ENCODE results near the gene ELMOD3.
"Not testable (repeated sequence)": the region's sequence is repeated elsewhere in the genome, so short reads cannot be mapped to it uniquely, and the experiment has no call there.

Gene ELMOD3

GRCh38 chr2:85376291-85377065 is 21.9 kb downstream of the ELMOD3 start:
- no peak for DNase-seq (ENCODE audit: low read depth in 2 of 2)

GRCh38 chr2:85377083-85377482 is 22.5 kb downstream of the ELMOD3 start:
- DNase-seq (ENCODE audit: low read depth in 2 of 2) = no peak

DNA sequence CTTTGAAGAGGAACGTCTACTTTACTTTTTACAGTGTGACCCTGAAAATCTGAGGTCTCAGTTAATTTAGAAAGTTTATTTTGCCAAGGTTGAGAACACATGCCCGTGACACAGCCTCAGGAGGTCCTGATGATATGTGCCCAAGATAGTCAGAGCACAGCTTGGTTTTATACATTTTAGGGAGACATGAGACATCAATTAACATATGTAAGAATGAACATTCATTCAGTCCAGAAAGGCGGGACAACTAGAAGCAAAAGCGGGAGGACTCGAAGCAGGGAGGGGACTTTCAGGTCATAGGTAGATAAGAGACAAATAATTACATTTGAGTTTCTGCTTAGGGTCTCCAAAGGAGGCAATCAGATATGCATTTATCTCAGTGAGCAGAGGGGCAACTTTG is 23.7 kb downstream of the ELMOD3 start:
- no peak for DNase-seq (ENCODE audit: low read depth in 2 of 2)

- no peak for DNase-seq (ENCODE audit: low read depth in 2 of 2)
These were observed 25.5 kb downstream of the ELMOD3 start for GRCh38 chr2:85380048-85380447.

GRCh38 chr2:85383151-85383550 is 28.6 kb downstream of the ELMOD3 start:
- not testable (repeated sequence) for DNase-seq (ENCODE audit: low read depth in 2 of 2)

DNA sequence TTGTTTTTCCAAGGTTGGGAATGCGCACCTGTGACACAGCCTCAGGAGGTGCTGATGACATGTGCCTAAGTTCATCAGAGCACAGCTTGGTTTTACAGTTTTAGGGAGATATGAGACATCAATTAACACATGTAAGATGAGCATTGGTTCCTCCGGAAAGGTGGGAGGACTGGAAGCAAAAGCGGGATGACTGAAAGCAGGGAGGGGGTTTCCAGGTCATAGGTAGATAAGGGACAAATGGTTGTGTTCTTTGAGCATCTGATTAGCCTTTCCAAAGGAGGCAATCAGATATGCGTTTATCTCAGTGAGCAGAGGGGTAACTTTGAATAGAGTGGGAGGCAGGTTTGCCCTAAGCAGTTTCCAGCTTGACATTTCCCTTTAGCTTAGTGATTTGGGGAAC is 29.3 kb downstream of the ELMOD3 start:
- no peak for DNase-seq (ENCODE audit: low read depth in 2 of 2)

DNA sequence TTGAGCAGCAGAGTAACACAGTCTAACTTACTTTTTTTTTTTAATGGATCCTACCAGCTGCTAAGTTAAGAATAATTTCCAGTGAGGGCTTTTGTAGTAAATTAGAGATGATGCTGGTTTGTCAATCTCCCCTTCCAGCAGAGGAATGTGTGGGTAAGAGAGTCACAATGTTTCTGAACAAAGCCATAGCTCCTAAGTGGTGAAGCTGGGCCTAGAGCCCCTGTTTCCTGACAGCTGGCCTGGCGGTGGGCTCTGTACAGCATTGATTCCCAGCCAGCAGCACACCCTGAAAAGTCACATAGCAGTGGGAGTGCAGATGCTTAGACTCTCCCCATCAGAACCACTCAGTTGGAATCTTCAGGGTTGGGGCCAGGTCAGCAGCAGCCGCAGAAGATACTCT is 31.2 kb downstream of the ELMOD3 start:
- DNase-seq (ENCODE audit: low read depth in 2 of 2) = no peak

DNA sequence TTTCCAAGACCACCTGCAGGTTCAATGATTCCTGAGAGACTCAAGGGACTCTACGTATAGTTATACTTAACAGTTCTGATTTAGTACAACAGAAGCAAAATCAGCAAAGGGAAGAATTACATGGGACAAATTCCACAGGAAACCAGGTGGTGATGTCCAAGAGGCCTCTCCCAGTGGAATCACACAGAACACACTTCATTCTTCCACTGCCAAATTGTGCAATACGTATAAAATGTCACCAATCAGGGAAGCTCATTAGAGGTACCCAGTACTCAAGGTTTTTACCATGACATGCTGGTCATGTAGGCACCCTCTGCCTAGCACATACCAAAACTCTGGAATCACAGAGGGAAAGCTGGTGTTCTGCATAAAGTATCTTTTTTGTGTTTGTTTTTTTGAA is 33.2 kb downstream of the ELMOD3 start:
- no peak for DNase-seq (ENCODE audit: low read depth in 2 of 2)

DNA sequence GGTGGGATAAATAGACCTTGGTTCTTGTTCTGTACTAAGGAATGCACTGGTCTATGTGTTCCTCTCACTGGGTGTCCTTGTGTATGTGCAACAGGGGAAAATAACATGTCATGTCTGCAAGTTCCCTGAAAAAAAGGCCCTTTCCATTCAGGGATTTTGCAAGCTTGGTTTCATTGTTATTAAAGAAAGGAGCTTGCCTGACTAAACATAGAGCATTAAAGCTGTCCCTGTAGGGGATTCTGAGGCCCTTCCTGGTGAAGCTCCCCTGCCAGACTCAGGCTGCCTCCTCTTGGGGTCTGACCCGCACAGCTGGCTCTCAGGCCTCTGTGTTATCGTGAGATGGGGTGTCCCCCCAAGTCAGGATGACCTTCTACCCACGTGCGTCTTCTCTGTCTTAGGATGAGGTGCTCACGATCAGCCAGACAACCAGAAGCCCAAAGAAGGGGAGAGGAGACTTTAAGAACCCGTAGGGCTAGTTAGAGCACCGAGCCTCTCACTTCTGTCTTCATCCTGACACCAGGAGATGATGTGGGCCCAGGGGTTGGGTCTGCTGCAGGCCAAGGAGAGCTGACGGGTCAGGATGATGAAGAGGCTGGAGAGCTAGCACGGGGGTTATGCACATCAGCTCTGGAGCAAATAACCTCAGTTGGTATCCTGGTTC is 34.4 kb downstream of the ELMOD3 start:
- DNase-seq (ENCODE audit: low read depth in 2 of 2) = no peak

DNA sequence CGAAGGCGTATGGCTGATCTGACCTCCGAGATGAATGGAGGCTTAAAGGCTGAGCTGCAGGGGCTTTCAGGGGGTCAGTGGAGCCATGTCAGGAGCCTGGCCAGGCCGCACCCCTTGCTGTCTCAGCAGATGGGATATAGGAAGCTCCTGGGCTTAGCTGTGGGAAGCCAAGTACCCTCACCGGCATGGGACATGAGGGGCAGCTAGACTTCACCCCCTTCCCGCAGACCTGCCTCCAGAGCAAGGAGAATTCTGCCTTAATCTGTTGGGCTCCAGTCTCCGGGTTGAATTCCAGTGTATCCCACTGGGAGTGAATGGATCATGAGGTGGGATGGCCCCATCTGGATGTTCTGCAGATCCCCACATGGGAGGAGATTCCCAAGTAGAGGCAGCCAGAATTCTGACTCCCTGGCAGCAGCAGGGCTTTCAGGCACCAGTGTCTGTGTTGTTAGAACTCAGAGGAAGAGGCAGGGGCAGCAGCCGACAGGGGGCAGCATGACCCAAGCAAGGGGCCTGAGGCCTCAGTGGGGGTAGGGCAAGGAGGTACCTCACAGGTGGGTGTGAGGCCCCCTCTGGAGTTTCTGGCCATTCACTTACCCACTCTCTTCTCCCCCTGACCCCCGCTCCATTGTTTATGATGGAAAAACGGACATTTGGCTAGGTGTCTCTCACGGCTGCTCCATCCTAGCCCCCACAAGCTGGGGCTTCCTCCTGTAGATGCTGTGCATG is 36.5 kb downstream of the ELMOD3 start:
- peak; percentile 51 to 53 for DNase-seq (ENCODE audit: low read depth in 2 of 2)

DNA sequence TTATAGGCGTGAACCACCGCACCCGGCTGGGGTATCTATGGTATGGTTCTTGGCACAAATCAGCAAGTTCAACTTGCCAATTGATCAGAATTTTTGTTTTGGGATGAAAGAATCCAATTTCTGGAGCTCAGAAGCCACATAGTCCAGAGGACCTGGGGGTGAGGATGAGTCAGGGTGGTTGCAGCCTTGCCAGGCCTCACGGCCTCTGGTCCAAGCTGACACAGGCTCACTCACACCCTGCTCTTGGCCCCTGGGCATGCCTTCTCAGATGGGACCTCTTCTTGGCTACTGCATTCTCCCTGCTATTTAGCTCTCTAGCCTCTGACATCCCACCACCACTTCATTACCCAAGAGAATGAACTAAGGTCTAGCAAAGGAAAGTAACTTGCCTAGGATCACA is 39.3 kb downstream of the ELMOD3 start:
- no peak for DNase-seq (ENCODE audit: low read depth in 2 of 2)

- no peak for DNase-seq (ENCODE audit: low read depth in 2 of 2)
These were observed 39.7 kb downstream of the ELMOD3 start for GRCh38 chr2:85394261-85394681.

DNA sequence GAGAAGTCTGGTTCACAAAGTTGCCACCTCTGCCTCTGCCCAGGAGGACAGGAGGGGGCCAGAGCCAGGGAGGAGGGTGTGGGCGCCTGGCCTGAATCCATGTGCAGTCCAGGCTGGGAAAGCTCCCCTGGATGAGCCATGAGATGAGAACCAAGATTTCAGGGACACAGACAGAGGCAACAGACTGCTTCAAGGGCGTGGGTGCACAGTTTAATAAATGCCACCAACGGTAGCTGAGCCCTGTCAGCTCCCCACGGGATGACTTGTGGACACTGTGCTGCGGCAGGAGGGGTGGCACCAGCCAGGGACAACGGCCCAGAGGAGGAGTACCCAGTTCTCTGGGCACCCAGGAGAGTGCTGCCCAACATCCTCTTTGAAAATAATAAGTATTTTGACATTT is 40.4 kb downstream of the ELMOD3 start:
- no peak for DNase-seq (ENCODE audit: low read depth in 2 of 2)

GRCh38 chr2:85395912-85396475 is 41.4 kb downstream of the ELMOD3 start:
- DNase-seq (ENCODE audit: low read depth in 2 of 2) = no peak

- DNase-seq (ENCODE audit: low read depth in 2 of 2) = no peak
These were observed 42.2 kb downstream of the ELMOD3 start for GRCh38 chr2:85396531-85397470.

GRCh38 chr2:85397925-85398331 is 43.4 kb downstream of the ELMOD3 start:
- no peak for DNase-seq (ENCODE audit: low read depth in 2 of 2)

- DNase-seq (ENCODE audit: low read depth in 2 of 2) = no peak
These were observed 44.0 kb downstream of the ELMOD3 start for GRCh38 chr2:85398426-85399182.

GRCh38 chr2:85399183-85399455 is 44.5 kb downstream of the ELMOD3 start:
- DNase-seq (ENCODE audit: low read depth in 2 of 2) = no peak

DNA sequence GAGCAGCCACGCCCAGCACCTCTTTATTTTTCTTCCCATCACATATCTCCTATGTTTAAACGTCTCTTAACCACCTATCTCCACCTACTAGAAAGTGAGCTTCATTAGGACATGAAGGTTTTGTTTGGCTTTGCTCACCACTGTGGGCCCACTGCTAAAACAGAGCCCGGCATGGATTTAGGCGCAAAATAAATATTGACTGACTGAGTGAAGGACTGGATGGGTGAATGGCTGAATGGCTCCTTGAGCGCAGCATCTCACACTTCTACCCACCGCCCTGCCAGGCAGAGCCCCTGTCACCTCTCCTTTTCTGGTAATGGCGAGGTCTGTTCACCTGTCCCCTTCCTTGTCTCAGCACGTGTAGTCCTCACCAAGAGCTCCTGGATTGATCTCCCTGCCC is 45.5 kb downstream of the ELMOD3 start:
- DNase-seq (ENCODE audit: low read depth in 2 of 2) = no peak

DNA sequence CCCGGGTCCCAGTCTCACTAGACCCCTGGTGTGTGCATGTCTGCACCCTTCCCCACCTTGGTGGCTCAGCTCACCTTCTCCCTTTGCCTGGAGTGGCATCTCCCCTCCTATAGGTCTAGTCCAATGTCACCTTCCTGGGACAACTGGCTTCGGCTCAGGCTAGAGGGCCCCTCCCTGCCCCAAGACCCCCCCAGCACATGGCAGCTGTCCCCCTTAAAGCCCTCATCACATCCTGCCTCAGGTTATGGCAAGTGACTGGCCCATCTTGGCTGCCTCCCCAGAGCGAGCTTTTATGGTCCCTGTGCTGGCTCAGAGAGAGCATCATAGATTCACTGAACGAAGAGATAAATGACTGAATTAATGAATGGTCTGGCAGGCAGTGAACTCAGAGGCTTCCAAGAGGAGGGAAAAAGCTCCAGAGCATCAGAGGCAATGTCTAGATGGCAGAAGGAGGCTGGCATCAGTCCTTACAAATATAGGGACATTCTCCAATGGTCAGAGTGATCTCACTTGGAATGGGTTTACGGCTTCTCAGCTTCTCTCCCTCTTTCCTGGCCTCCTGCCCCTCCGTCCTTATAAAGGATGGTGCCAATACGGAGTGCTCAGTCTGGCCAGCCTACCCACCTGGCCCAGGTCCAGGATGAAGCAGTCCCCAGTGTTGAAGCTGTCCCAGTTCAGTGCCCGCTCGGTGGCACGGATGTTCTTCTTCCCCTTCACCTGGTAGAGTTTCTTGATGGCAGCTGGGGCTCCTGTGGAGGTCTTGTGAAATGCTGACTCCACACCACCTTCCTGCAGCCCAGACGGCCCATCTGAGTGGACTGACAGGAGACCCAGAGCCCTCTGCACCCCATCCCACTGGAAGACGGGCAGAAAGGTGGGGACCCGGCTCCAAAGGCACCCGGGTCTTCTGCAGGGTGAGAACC is 46.2 kb downstream of the ELMOD3 start:
- DNase-seq (ENCODE audit: low read depth in 2 of 2) = no peak
